Measurements from ENCODE around the gene MOBP.
"Not testable (repeated sequence)": the region's sequence is repeated elsewhere in the genome, so short reads cannot be mapped to it uniquely, and the experiment has no call there.

MOBP gene

GRCh38 chr3:39467394-39468107 is at the start of gene MOBP:
Gene MOBP, plus strand, starts transcription at chr3:39467680. Its CDS starts 34,390 bp downstream, at chr3:39502070.
- TF ChIP-seq CTCF (IDR thresholded peaks at IDR 0.05; ENCODE audit: low read length): no peak
- no peak for TF ChIP-seq EZH2 (IDR thresholded peaks at IDR 0.05; ENCODE audit: borderline replicate concordance, low read length)
- no peaks in the 10 kb centered on the region for H3K9me3 ChIP-seq (ENCODE audit: low read length)
- no peak within 1 kb of the TSS for H3K4me2 ChIP-seq (ENCODE audit: low read length)
- no peak within 1 kb of the TSS for H2AFZ ChIP-seq (ENCODE audit: low read length)
- no peaks in the 10 kb centered on the region for H3K79me2 ChIP-seq (ENCODE audit: insufficient read depth, low read length)
- H3K4me3 ChIP-seq (ENCODE audit: low read depth, low read length, poor library complexity, severe bottlenecking): no peak within 1 kb of the TSS
- H3K9ac ChIP-seq (ENCODE audit: low read length): no peak within 1 kb of the TSS
- no peaks in the 10 kb centered on the region for H3K9me2 ChIP-seq (ENCODE audit: low read depth, low read length)
- H4K20me1 ChIP-seq (ENCODE audit: insufficient read depth, low read length): no peaks in the 10 kb centered on the region
- no peaks in the 10 kb centered on the region for H3K36me3 ChIP-seq (ENCODE audit: insufficient read depth, low read length)
- H3K27ac ChIP-seq (ENCODE audit: low read depth, low read length, poor library complexity, severe bottlenecking): no peak within 1 kb of the TSS
- H3F3A ChIP-seq (ENCODE audit: insufficient read depth, low read length): no peaks in the 10 kb centered on the region
- no peaks in the 10 kb centered on the region for H3K4me1 ChIP-seq (ENCODE audit: insufficient read depth, low read length, severe bottlenecking)
- H3K27me3 ChIP-seq (ENCODE audit: insufficient read depth, low read length): 0 out of 2 replicates have a peak, but pooled peaks cover 4% of the 10 kb centered on the region

- not testable (repeated sequence) for H3K4me1 ChIP-seq (ENCODE audit: insufficient read depth, low read length, severe bottlenecking); H3K9me2 ChIP-seq (ENCODE audit: low read depth, low read length); H3K27me3 ChIP-seq (ENCODE audit: insufficient read depth, low read length); H4K20me1 ChIP-seq (ENCODE audit: insufficient read depth, low read length); H3F3A ChIP-seq (ENCODE audit: insufficient read depth, low read length); H3K27ac ChIP-seq (ENCODE audit: low read depth, low read length, poor library complexity, severe bottlenecking); H3K79me2 ChIP-seq (ENCODE audit: insufficient read depth, low read length); H3K4me3 ChIP-seq (ENCODE audit: low read depth, low read length, poor library complexity, severe bottlenecking); H2AFZ ChIP-seq (ENCODE audit: low read length); H3K4me2 ChIP-seq (ENCODE audit: low read length); H3K9me3 ChIP-seq (ENCODE audit: low read length); H3K9ac ChIP-seq (ENCODE audit: low read length)
- peaks cover 12% of the 10 kb centered on the region for H3K36me3 ChIP-seq (ENCODE audit: insufficient read depth, low read length)
Observed at GRCh38 chr3:39418556-39419225, 48.8 kb upstream of the MOBP start.

- H3F3A ChIP-seq (ENCODE audit: insufficient read depth, low read length): no peaks in the 10 kb centered on the region
- H3K9me2 ChIP-seq (ENCODE audit: low read depth, low read length): no peaks in the 10 kb centered on the region
- H4K20me1 ChIP-seq (ENCODE audit: insufficient read depth, low read length): no peaks in the 10 kb centered on the region
- TF ChIP-seq CTCF (IDR thresholded peaks at IDR 0.05; ENCODE audit: low read length): no peak
- TF ChIP-seq EZH2 (IDR thresholded peaks at IDR 0.05; ENCODE audit: borderline replicate concordance, low read length): no peak
- H3K4me2 ChIP-seq (ENCODE audit: low read length): no peak overlapping the region
- no peaks in the 10 kb centered on the region for H3K9me3 ChIP-seq (ENCODE audit: low read length)
- H3K9ac ChIP-seq (ENCODE audit: low read length): no peak overlapping the region
- H2AFZ ChIP-seq (ENCODE audit: low read length): no peak overlapping the region
- H3K27ac ChIP-seq (ENCODE audit: low read depth, low read length, poor library complexity, severe bottlenecking): no peak overlapping the region
- H3K36me3 ChIP-seq (ENCODE audit: insufficient read depth, low read length): peaks cover 2% of the 10 kb centered on the region; the same call in 1 of the 2 replicates
- no peak overlapping the region for H3K4me3 ChIP-seq (ENCODE audit: low read depth, low read length, poor library complexity, severe bottlenecking)
- no peaks in the 10 kb centered on the region for H3K79me2 ChIP-seq (ENCODE audit: insufficient read depth, low read length)
- no peaks in the 10 kb centered on the region for H3K4me1 ChIP-seq (ENCODE audit: insufficient read depth, low read length, severe bottlenecking)
- H3K27me3 ChIP-seq (ENCODE audit: insufficient read depth, low read length): no peaks in the 10 kb centered on the region
Observed at GRCh38 chr3:39419742-39420315, 47.7 kb upstream of the MOBP start.
